Spleen (tissue), 7 donors: ENCODE data around the gene OXTR.

ENCODE experiments used
- POLR2A ChIP-seq, 3 donors: fragments of 450-650 bp; IDR thresholded peaks; one replicate each; pipeline ENCODE4 v1.5.1; 2017; ENCODE audit warnings: antibody characterized with exemption in 3 of 3, mild to moderate bottlenecking in 1 of 3
- TF ChIP-seq, protein P1 (sequence below), 11 experiments: fragments of 200-600 bp in 7 of 11; fragments of 450-650 bp in 4 of 11; sonication (generic) in 4 of 11; IDR thresholded peaks in 8 of 11; conservative IDR thresholded peaks in 3 of 11; 1 replicate in 7 of 11; 2 replicates in 4 of 11; pipeline versions ENCODE4 v1.4.0 to v1.8.0; 2016 to 2021; ENCODE audit warnings: antibody characterized with exemption in 11 of 11, inconsistent platforms in 4 of 11, mild to moderate bottlenecking in 1 of 11
- donor health status: DM: no; HTN: no; CAD: no; lungs with moderate emphysema.
- donor health status: DM: no; HTN: no; CAD: no.
- donor health status: DM: no; HTN: no; CAD: no.

DNA sequence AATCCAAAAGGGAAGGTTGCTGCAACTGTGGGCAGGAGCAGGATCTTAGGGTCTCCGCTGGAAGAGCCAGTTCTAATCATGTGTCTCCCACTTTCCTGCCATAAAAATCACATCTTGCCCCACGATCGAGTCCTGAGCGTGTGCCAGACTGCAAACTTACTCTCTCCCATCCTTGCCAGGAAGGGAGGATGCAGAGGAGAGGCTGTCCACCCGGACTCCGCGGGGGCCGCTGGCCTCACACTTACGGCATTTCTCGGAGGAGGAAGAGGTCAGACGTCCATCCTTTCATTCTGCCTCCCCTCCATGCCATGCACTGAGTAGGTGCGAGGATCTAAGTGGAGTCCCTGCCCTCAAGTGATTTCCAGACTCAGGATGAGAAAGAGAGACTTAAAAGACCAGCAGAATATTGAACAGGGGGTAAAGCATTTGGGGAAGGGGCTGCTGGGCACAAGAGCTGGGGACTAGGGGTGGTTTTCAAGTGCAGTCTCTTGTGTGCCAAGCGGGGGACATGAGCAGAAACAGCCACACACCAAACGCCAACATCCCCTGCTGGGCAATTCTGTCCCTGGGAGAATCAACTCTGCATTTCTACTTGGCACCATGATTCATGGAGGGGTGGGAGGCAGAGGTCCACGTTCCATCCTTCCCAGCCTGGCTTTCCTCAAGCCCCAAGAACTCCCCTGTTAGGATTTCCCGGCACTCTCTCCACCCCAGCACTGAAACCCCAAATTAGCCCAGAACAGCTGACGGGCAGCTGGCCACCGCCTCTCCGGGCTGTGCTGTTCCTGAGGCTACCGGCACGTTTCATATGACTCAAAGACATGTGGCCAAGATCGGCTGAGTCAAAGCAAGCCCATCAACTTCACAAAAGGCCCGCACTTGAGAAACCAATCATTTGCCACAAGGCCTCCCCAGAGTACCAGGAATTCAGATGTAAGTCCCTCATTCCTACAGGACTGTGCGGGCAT is 11.6 kb downstream of the OXTR start:
- TF ChIP-seq, protein P1, sequence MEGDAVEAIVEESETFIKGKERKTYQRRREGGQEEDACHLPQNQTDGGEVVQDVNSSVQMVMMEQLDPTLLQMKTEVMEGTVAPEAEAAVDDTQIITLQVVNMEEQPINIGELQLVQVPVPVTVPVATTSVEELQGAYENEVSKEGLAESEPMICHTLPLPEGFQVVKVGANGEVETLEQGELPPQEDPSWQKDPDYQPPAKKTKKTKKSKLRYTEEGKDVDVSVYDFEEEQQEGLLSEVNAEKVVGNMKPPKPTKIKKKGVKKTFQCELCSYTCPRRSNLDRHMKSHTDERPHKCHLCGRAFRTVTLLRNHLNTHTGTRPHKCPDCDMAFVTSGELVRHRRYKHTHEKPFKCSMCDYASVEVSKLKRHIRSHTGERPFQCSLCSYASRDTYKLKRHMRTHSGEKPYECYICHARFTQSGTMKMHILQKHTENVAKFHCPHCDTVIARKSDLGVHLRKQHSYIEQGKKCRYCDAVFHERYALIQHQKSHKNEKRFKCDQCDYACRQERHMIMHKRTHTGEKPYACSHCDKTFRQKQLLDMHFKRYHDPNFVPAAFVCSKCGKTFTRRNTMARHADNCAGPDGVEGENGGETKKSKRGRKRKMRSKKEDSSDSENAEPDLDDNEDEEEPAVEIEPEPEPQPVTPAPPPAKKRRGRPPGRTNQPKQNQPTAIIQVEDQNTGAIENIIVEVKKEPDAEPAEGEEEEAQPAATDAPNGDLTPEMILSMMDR (IDR thresholded peaks at IDR 0.05 in 8 of 11, conservative IDR thresholded peaks at IDR 0.05 in 3 of 11): no peak
- no peak for TF ChIP-seq POLR2A (IDR thresholded peaks at IDR 0.05)
